AG09309 (cell line): ENCODE measurements around the gene VDR.

Source experiments
- DNase-seq: peaks from one replicate; pipeline ENCODE4 v3.0.0-alpha.2; 2010; ENCODE audit warnings: low read depth
- H3K4me3 ChIP-seq: 2 replicates; pipeline ENCODE4 v1.5.1; 2011; ENCODE audit warnings: mild to moderate bottlenecking, low read depth, low read length, moderate library complexity; ENCODE audit not compliant: control insufficient read depth
- CTCF ChIP-seq: IDR thresholded peaks from 2 replicates; pipeline ENCODE4 v1.5.1; 2011; ENCODE audit warnings: mild to moderate bottlenecking, low read depth, low read length, inconsistent platforms; ENCODE audit not compliant: insufficient read depth, control insufficient read depth; ENCODE audit errors: missing control alignments

VDR gene

GRCh38 chr12:47795814-47796411 is 108.9 kb downstream of the VDR start:
- TF ChIP-seq CTCF: no peak
- H3K4me3 ChIP-seq: no peak overlapping the region
- DNase-seq: no peak

DNA sequence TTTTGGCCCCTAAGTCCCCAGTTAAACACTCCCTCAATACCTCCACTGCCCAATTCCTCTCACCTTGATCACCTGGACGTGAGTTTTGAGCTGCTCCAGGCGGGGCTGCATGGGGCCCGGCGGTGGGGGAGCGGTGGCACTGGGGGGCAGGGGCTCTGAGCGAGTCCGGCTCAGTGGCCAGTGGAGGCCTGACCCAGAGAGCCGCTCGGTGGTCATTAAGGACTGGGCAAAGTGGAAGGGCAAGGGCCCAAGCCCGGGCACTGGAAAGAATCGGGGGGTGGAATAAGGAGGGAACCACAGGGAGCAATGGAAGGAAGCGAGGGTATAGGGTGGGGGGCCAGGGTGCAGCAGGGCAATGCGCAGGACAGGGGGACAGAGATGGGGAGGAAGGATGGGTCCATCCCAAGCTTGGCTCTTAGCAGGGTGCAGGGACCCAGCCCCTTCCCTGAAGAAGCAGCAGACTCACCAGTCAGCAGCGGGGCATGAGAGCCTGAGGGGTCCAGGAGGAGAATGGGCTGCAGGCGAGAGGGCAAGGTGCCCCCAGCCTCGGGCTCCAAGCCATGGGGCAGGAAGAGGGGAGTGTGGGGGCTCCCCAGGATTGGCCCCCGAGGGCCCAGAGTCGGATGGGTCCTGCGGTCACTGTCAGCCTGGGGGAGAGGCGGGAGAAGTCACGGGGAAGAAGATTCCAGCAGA is 109.5 kb downstream of the VDR start:
- no peak for DNase-seq
- TF ChIP-seq CTCF: no peak
- no peak overlapping the region for H3K4me3 ChIP-seq

- no peak for DNase-seq
- H3K4me3 ChIP-seq: no peak overlapping the region
- TF ChIP-seq CTCF: no peak
Measured at GRCh38 chr12:47794679-47795078, 110.1 kb downstream of the VDR start.

GRCh38 chr12:47793015-47793681 is 111.6 kb downstream of the VDR start:
- no peak overlapping the region for H3K4me3 ChIP-seq
- no peak for TF ChIP-seq CTCF
- DNase-seq: no peak

- no peak for TF ChIP-seq CTCF
- H3K4me3 ChIP-seq: no peak overlapping the region
- no peak for DNase-seq
Measured at GRCh38 chr12:47791874-47792273, 112.9 kb downstream of the VDR start.
